ENCODE results near the gene RBCK1.
"Not testable (repeated sequence)": the region's sequence is repeated elsewhere in the genome, so short reads cannot be mapped to it uniquely, and the experiment has no call there.

The RBCK1 gene

DNA sequence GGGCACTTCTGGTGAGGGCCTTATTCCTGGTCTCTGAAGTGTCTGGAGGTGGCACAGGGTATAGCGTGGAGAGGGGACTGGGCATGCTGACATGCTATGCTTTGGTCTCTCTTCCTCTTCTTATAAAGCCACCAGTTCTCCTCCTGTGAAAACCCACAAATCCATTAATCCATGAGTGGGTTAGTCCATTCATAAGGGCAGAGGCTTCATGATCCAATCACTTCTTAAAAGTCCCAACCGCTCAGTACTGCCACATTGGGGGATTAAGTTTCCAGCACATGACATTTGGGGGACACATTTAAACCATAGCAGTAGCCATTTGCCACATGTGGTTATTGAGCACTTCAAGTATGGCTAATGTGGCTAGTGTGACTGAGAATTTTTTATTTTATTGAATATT lies 31.3 kb upstream of the RBCK1 start:
- no peak overlapping the region for H3K4me3 ChIP-seq (ENCODE audit: low read depth, low read length)
- DNase-seq (ENCODE audit: low read depth) = no peak
- TF ChIP-seq, protein P1, sequence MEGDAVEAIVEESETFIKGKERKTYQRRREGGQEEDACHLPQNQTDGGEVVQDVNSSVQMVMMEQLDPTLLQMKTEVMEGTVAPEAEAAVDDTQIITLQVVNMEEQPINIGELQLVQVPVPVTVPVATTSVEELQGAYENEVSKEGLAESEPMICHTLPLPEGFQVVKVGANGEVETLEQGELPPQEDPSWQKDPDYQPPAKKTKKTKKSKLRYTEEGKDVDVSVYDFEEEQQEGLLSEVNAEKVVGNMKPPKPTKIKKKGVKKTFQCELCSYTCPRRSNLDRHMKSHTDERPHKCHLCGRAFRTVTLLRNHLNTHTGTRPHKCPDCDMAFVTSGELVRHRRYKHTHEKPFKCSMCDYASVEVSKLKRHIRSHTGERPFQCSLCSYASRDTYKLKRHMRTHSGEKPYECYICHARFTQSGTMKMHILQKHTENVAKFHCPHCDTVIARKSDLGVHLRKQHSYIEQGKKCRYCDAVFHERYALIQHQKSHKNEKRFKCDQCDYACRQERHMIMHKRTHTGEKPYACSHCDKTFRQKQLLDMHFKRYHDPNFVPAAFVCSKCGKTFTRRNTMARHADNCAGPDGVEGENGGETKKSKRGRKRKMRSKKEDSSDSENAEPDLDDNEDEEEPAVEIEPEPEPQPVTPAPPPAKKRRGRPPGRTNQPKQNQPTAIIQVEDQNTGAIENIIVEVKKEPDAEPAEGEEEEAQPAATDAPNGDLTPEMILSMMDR (IDR thresholded peaks at IDR 0.05; ENCODE audit: insufficient read depth, low read depth, low read length, missing control alignments) = no peak

DNA sequence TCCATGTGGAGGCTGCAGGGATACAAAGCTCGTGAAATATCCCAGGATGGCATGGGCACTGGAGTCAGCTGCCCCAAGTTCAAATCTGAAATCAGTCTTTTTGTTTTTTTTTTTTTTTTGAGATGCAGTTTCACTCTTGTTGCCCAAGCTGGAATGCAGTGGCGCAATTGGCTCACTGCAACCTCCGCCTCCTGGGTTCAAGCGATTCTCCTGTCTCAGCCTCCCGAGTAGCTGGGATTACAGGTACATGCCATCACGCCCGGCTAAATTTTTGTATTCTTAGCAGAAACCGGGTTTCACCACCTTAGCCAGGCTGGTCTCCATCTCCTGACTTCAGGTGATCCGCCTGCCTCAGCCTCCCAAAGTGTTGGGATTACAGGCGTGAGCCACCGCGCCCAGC lies 30.5 kb upstream of the RBCK1 start:
- not testable (repeated sequence) for H3K4me3 ChIP-seq (ENCODE audit: low read depth, low read length); DNase-seq (ENCODE audit: low read depth)

DNA sequence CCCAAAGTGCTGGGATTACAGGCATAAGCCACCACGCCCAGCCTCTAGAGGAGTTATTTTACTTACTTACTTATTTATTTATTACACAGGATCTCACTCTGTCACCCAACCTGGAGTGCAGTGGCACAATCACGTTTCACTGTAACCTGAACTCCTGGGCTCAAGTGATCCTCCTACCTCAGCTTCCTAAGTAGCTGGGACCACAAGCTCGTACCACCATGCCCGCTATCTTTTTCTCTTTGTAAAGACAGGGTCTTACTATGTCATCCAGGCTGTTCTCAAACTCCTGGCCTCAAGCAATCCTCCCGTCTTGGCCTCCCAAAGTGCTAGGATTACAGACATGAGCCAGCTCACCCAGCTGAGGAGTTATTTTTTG lies 29.1 kb upstream of the RBCK1 start:
- TF ChIP-seq, protein P1 (IDR thresholded peaks at IDR 0.05; ENCODE audit: insufficient read depth, low read depth, low read length, missing control alignments) = no peak
- DNase-seq (ENCODE audit: low read depth) = no peak
- H3K4me3 ChIP-seq (ENCODE audit: low read depth, low read length) = no peak overlapping the region

DNA sequence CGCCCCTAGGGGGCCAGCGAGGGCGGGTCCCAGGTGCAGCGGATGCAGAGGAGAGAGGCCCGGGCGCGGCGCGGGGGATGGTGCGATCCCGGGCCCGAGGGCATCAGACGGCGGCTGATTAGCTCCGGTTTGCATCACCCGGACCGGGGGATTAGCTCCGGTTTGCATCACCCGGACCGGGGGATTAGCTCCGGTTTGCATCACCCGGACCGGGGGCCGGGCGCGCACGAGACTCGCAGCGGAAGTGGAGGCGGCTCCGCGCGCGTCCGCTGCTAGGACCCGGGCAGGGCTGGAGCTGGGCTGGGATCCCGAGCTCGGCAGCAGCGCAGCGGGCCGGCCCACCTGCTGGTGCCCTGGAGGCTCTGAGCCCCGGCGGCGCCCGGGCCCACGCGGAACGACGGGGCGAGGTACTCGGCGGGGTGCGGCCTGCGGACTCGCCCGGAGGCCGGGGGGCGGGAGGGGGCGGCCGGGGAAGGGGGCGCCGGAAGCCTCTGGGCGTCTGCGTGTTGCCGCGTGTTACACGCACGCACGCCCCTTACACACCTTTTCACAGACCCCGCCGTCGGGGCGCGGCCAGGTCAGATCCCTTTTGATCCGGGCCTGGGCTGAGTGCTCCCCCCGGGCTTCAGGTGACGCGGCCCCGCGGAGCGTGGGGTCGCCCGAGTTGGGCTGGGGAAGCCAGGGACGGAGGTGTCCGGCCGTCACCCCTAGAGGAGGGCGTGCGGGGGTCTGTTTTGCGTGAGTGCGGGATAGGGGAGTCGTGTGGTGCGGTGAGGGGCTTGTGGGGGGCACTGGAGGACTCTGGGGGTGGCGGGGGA lies 27.1 kb upstream of the RBCK1 start:
- TF ChIP-seq, protein P1 (IDR thresholded peaks at IDR 0.05; ENCODE audit: insufficient read depth, low read depth, low read length, missing control alignments) = peak; percentile 18
- peak; percentile 81 for DNase-seq (ENCODE audit: low read depth)
- H3K4me3 ChIP-seq (ENCODE audit: low read depth, low read length) = peak overlapping the region; percentile 91

DNA sequence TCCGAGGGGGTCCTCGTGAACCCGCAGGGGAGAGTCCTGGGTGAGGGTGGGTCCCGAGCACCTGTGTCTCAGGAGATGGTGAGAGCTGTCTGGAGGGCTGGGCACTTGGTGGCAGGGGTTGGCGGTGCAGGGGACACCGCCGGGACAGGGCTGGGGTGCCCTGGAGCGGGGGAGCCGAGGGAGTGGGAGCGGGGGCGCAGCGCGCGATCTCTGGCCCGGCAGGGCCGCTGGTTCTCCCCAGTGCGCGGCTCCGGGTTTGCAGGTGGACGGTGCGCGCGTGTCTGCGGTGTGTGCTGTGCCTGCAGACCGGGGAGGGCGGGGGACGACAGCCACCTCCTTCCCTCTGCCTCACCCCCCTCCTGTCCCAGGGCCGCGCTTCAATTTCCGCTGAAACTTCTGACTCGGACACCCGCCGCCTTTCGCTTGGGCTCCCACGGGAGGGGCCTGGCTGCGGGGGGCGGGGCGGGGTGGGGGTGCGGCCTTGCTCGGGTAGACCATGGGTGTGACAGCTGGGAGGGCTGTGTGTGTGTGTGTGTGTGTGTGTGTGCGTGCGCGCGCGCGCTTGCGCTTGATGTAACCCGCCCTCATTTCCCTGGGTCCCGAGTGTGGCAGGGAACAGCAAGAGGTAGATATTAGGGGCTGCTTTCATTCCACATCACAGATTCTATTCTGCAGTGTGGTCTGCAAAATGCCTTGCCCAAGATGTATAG lies 26.4 kb upstream of the RBCK1 start:
- DNase-seq (ENCODE audit: low read depth) = peak; percentile 94
- TF ChIP-seq, protein P1 (IDR thresholded peaks at IDR 0.05; ENCODE audit: insufficient read depth, low read depth, low read length, missing control alignments) = no peak
- peak overlapping the region; percentile 91 for H3K4me3 ChIP-seq (ENCODE audit: low read depth, low read length)

DNA sequence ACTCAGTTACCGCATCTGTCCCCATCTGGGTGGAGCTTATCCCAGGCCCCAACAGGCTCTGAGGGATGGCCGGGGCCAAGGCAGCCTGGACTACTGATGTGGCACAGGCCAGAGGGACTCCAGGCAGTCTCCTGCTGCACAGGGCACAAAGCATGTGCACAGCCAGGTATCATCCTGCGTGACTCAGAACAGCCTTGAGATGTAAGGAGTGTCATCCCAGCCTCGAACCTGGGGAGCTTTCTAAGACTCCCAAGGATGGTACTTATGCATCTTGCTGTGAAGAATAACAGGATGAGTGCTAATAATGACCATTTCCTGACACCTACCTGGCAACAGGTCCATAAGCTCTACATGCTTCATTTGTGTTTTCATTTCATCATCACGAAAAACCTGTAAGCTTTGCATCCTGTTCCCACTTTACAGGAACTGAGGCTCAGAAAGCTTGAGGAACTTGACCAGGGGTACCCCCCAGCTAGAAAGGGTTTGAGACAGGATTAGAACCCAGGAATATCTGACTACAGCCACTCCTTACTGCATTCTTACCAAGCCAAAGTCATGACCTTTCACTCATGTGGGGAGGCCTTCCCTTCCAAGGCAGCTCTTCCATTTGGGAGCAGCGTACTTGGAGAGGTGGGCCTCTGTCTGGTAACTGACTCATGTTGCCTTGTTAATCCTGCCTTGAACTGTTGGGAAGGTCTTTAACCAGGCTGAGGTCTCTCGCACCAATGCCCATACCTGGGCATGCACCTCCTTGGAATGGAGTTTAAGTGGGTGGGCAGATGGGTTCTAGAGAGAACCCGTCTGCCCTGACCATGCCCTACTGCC lies 25.6 kb upstream of the RBCK1 start:
- no peak for DNase-seq (ENCODE audit: low read depth)
- peak overlapping the region; percentile 24 for H3K4me3 ChIP-seq (ENCODE audit: low read depth, low read length)
- TF ChIP-seq, protein P1 (IDR thresholded peaks at IDR 0.05; ENCODE audit: insufficient read depth, low read depth, low read length, missing control alignments) = no peak

DNA sequence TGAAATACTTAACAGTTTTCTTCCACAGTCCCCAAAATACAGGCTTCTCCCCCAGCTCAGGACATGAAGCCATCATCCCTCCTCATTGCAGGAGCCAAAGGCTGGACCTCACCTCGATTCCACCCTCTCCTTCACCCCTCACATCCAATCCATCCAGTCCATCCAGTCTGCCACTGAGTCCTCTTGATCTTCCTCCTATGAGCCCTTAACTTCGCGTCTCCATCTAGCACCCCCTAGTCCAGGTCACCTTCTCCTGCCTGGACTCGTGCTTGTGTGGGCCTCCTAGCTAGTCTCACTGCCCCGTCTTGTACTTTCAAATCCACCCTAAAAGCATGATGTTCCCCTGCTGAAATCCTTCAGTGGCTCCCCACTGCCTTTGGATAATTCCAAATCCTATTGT lies 24.2 kb upstream of the RBCK1 start:
- H3K4me3 ChIP-seq (ENCODE audit: low read depth, low read length) = no peak overlapping the region
- TF ChIP-seq, protein P1 (IDR thresholded peaks at IDR 0.05; ENCODE audit: insufficient read depth, low read depth, low read length, missing control alignments) = no peak
- no peak for DNase-seq (ENCODE audit: low read depth)

All from GM12865 (cell line).